ENCODE results near the gene DEGS2. TPM values are rescaled to one million over a fixed set of nuclear protein-coding genes. Genes with fewer than 3 reads are reported as not detected.

The DEGS2 gene
- total and polyA plus RNA-seq, 2 of the 13 experiments (the other 11 are each of a cell fraction or from before 2014, with no cell fraction given) = 0.09 TPM

- in situ Hi-C loops (cut with HindIII; ENCODE audit: extremely low pct_ligation_motif_present, low pct_unique_long_range_greater_than_20kb) (no loop called here), intact Hi-C loops (cut with micrococcal nuclease; ENCODE audit: unreplicated experiment) (no loop called here)
- H2AFZ ChIP-seq (ENCODE audit: low read length) = no peak overlapping the region
- H3K36me3 ChIP-seq (replicated peaks in 1 of 2; ENCODE audit: control insufficient read depth in 1 of 2, insufficient read depth in 2 of 2, low read length in 2 of 2) = peaks cover 2 to 5% of the 10 kb centered on the region in 2 experiments; a peak in 2 of 5 replicates
- H3K79me2 ChIP-seq (ENCODE audit: insufficient read depth, low read length) = no peaks in the 10 kb centered on the region
- no peak for FAIRE-seq
- ATAC-seq = no peak; the same call in 2 of the 3 replicates
- no peaks in the 10 kb centered on the region for H4K20me1 ChIP-seq (ENCODE audit: insufficient read depth, low read length)
- ChIA-PET POLR2A (no interaction called here), CTCF (ENCODE audit: low intra/inter-chr PET ratio, low total read pairs) (no interaction called here)
- 99% methylated on average over 10 of the region's 13 CpGs for WGBS (ENCODE audit: low lambda C conversion rate)
- no peak for TF ChIP-seq ZNF746 (CRISPR knock-in tag; IDR thresholded peaks at IDR 0.05)
- no peak for TF ChIP-seq AFF4 (CRISPR knock-in tag; IDR thresholded peaks at IDR 0.05)
- TF ChIP-seq HOXA7 (CRISPR knock-in tag; IDR thresholded peaks at IDR 0.05) = no peak
- no peak for TF ChIP-seq DNMT1 (CRISPR knock-in tag; IDR thresholded peaks at IDR 0.05)
- no peak overlapping the region for H3K4me3 ChIP-seq (replicated peaks in 1 of 3; ENCODE audit: insufficient read depth in 1 of 3, low read depth in 2 of 3, low read length in 3 of 3)
- no peak overlapping the region for H3K27ac ChIP-seq (ENCODE audit: extremely low read length, insufficient read depth, low read length)
- BruUV-seq (replicated peaks) = no TSS peak
- H3K4me2 ChIP-seq (ENCODE audit: low read depth, low read length) = no peak overlapping the region
- no peak for DNase-seq (ENCODE audit: low spot score)
- no peak overlapping the region for H3K9ac ChIP-seq (ENCODE audit: insufficient read depth, low read depth, low read length)
- H3K9me3 ChIP-seq (ENCODE audit: low read length) = no peaks in the 10 kb centered on the region
- H3K27me3 ChIP-seq (ENCODE audit: control insufficient read depth in 1 of 2, insufficient read depth in 2 of 2, low read length in 2 of 2) = no peaks in the 10 kb centered on the region
- peaks cover 6% of the 10 kb centered on the region; the same call in 1 of the 2 replicates for H3K4me1 ChIP-seq (ENCODE audit: insufficient read depth, low read length)
Measured at GRCh38 chr14:100114109-100114765, 45.2 kb downstream of the DEGS2 start.

All from HepG2 (cell line).